Measurements from ENCODE around the gene CLEC2B. TPM values are rescaled to one million over a fixed set of nuclear protein-coding genes. Genes with fewer than 3 reads are reported as not detected.

Gene CLEC2B
- total RNA-seq, 2 donors from 2014 or later = not detected

GRCh38 chr12:9829982-9830381 lies 39.2 kb downstream of the CLEC2B start:
- H3K9ac ChIP-seq (ENCODE audit: extremely low read depth, low read length, poor library complexity, severe bottlenecking) = no peak overlapping the region
- no peak for DNase-seq
- Mint-ChIP-seq H3K36me3 (ENCODE audit: low read depth) (no peaks in the 10 kb centered on the region), H3K27ac (no peak overlapping the region), H3K4me3 (no peak overlapping the region), H3K27me3 (ENCODE audit: insufficient read depth) (no peaks in the 10 kb centered on the region), H3K9me3 (no peaks in the 10 kb centered on the region), H3K4me1 (peaks cover 5% of the 10 kb centered on the region)
- H3K4me1 ChIP-seq (ENCODE audit: control insufficient read depth, insufficient read depth, low read length) = no peaks in the 10 kb centered on the region
- no peaks in the 10 kb centered on the region for H3K27me3 ChIP-seq (ENCODE audit: control insufficient read depth, insufficient read depth, low read length, poor library complexity, severe bottlenecking)
- TF ChIP-seq CTCF (conservative IDR thresholded peaks at IDR 0.05) = no peak
- H3K9me3 ChIP-seq (ENCODE audit: control insufficient read depth, low read length) = no peaks in the 10 kb centered on the region
- WGBS, 2 experiments (ENCODE audit: insufficient coverage in 1 of 2, insufficient read length in 1 of 2) = 98 to 100% methylated on average over 1 to 5 of the region's 5 CpGs
- no peak overlapping the region for H3K27ac ChIP-seq (ENCODE audit: low read depth, low read length)
- no peaks in the 10 kb centered on the region for H3K36me3 ChIP-seq (ENCODE audit: control insufficient read depth, insufficient read depth, low read length)
- H3K4me3 ChIP-seq (ENCODE audit: low read length) = no peak overlapping the region

- Histone ChIP-seq H3K27ac (ENCODE audit: low read depth, low read length) (no peak overlapping the region), H3K36me3 (ENCODE audit: control insufficient read depth, insufficient read depth, low read length) (no peaks in the 10 kb centered on the region), H3K9me3 (ENCODE audit: control insufficient read depth, low read length) (no peaks in the 10 kb centered on the region), H3K9ac (ENCODE audit: extremely low read depth, low read length, poor library complexity, severe bottlenecking) (no peak overlapping the region), H3K4me3 (ENCODE audit: low read length) (no peak overlapping the region), H3K27me3 (ENCODE audit: control insufficient read depth, insufficient read depth, low read length, poor library complexity, severe bottlenecking) (no peaks in the 10 kb centered on the region), H3K4me1 (ENCODE audit: control insufficient read depth, insufficient read depth, low read length) (no peaks in the 10 kb centered on the region)
- TF ChIP-seq CTCF (conservative IDR thresholded peaks at IDR 0.05) = no peak
- H3K9me3 Mint-ChIP-seq = no peaks in the 10 kb centered on the region
- H3K27me3 Mint-ChIP-seq (ENCODE audit: insufficient read depth) = no peaks in the 10 kb centered on the region
- no peak for DNase-seq
- no peaks in the 10 kb centered on the region for H3K36me3 Mint-ChIP-seq (ENCODE audit: low read depth)
- no peak overlapping the region for H3K27ac Mint-ChIP-seq
- H3K4me1 Mint-ChIP-seq = peaks cover 5% of the 10 kb centered on the region
- WGBS, 2 experiments (ENCODE audit: insufficient coverage in 1 of 2, insufficient read length in 1 of 2) = 67% methylated on average over 3 of the region's 3 CpGs; no CpG with 5 or more reads in 1 of the 2 experiments
- no peak overlapping the region for H3K4me3 Mint-ChIP-seq
These were observed 39.7 kb downstream of the CLEC2B start for GRCh38 chr12:9829483-9829882.

- 98% methylated on average over 3 of the region's 3 CpGs; no CpG with 5 or more reads in 1 of the 2 experiments for WGBS, 2 experiments (ENCODE audit: insufficient coverage in 1 of 2, insufficient read length in 1 of 2)
- Histone ChIP-seq H3K9ac (ENCODE audit: extremely low read depth, low read length, poor library complexity, severe bottlenecking) (no peak within 1 kb of the TSS), H3K36me3 (ENCODE audit: control insufficient read depth, insufficient read depth, low read length) (no peaks in the 10 kb centered on the region), H3K27me3 (ENCODE audit: control insufficient read depth, insufficient read depth, low read length, poor library complexity, severe bottlenecking) (no peaks in the 10 kb centered on the region), H3K4me3 (ENCODE audit: low read length) (no peak within 1 kb of the TSS), H3K27ac (ENCODE audit: low read depth, low read length) (no peak within 1 kb of the TSS), H3K9me3 (ENCODE audit: control insufficient read depth, low read length) (no peaks in the 10 kb centered on the region), H3K4me1 (ENCODE audit: control insufficient read depth, insufficient read depth, low read length) (no peaks in the 10 kb centered on the region)
- no peak within 1 kb of the TSS for H3K27ac Mint-ChIP-seq
- no peaks in the 10 kb centered on the region for H3K4me1 Mint-ChIP-seq
- H3K36me3 Mint-ChIP-seq (ENCODE audit: low read depth) = no peaks in the 10 kb centered on the region
- DNase-seq = no peak
- no peak for TF ChIP-seq CTCF (conservative IDR thresholded peaks at IDR 0.05)
- H3K4me3 Mint-ChIP-seq = no peak within 1 kb of the TSS
- no peaks in the 10 kb centered on the region for H3K9me3 Mint-ChIP-seq
- no peaks in the 10 kb centered on the region for H3K27me3 Mint-ChIP-seq (ENCODE audit: insufficient read depth)
These were observed 41.8 kb downstream of the CLEC2B start, which contains the start of gene KLRF1 for GRCh38 chr12:9827209-9827888. TSS of gene KLRF1 (plus strand) at chr12:9827481. CDS start at chr12:9827545, 64 bp downstream.
